NCI-H226 (cell line): ENCODE data around the gene NPR1.
A peak's percentile ranks its signal among the peaks of the same experiment; 100 is the strongest.
"Not testable (repeated sequence)": the region's sequence is repeated elsewhere in the genome, so short reads cannot be mapped to it uniquely, and the experiment has no call there.

Experiments
- DNase-seq: peaks from one replicate; pipeline ENCODE4 v3.0.0-alpha.2; 2015

Gene NPR1

DNA sequence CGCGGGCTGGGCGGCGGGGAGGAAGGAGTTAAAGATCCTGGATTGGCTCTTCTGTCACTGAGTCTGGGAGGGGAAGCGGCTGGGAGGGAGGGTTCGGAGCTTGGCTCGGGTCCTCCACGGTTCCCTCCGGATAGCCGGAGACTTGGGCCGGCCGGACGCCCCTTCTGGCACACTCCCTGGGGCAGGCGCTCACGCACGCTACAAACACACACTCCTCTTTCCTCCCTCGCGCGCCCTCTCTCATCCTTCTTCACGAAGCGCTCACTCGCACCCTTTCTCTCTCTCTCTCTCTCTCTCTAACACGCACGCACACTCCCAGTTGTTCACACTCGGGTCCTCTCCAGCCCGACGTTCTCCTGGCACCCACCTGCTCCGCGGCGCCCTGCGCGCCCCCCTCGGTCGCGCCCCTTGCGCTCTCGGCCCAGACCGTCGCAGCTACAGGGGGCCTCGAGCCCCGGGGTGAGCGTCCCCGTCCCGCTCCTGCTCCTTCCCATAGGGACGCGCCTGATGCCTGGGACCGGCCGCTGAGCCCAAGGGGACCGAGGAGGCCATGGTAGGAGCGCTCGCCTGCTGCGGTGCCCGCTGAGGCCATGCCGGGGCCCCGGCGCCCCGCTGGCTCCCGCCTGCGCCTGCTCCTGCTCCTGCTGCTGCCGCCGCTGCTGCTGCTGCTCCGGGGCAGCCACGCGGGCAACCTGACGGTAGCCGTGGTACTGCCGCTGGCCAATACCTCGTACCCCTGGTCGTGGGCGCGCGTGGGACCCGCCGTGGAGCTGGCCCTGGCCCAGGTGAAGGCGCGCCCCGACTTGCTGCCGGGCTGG is at the start of gene NPR1:
TSS of gene NPR1 (plus strand) at position 170 of the 818 bp plus-strand sequence. CDS start at position 591, 421 bp downstream.
- DNase-seq = no peak

DNA sequence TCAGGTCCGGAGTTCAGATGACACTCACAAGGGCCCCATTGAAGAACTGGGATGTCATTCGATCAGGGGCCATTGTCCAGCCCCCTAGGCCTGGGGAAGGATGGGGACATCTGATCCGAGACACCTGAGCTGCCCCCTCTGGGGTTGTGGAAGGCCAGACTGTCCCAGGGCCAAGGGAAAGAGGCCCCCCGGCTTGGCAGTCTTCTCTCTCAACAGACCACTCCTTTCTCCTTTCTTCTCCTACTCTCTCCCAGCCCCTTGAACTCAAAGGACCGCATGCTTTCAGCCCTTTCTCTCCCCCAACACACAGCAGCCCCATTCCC is 49.2 kb upstream of the NPR1 start:
- no peak for DNase-seq

DNA sequence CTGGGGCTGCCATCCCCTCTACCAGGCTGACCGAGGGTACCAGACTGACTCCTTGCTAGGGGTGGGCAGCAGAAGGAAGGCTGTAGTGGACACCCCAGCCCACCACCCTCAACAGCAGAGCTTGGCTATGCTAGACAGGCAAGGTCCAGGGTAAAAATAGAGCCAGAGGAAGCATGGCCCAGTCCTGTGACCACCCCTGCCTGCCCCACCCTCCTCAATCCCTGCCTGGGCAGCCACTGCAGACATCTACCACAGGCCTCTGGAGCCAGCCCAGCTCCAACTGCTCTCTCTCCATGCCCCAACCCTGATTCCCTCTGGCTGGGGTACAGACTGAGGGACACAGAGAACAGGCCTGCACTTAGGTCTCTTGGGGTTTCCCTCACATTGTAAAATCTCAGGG is 48.5 kb upstream of the NPR1 start:
- no peak for DNase-seq

DNA sequence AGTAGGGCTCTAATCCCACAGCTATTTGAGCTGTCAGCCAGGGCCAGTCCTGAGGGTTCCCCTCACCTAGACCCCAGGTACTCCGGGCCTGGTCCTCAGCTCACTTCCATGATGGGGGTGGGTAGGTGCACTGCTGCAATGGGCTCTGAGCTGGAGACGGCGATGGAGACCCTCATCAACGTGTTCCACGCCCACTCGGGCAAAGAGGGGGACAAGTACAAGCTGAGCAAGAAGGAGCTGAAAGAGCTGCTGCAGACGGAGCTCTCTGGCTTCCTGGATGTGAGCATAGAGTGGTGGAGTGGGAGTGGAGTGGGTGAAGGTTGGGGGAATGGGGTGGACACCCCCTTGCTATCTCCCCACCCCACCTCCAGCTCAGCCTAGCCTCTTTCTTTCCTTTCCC is 48.1 kb upstream of the NPR1 start:
- DNase-seq = no peak

DNA sequence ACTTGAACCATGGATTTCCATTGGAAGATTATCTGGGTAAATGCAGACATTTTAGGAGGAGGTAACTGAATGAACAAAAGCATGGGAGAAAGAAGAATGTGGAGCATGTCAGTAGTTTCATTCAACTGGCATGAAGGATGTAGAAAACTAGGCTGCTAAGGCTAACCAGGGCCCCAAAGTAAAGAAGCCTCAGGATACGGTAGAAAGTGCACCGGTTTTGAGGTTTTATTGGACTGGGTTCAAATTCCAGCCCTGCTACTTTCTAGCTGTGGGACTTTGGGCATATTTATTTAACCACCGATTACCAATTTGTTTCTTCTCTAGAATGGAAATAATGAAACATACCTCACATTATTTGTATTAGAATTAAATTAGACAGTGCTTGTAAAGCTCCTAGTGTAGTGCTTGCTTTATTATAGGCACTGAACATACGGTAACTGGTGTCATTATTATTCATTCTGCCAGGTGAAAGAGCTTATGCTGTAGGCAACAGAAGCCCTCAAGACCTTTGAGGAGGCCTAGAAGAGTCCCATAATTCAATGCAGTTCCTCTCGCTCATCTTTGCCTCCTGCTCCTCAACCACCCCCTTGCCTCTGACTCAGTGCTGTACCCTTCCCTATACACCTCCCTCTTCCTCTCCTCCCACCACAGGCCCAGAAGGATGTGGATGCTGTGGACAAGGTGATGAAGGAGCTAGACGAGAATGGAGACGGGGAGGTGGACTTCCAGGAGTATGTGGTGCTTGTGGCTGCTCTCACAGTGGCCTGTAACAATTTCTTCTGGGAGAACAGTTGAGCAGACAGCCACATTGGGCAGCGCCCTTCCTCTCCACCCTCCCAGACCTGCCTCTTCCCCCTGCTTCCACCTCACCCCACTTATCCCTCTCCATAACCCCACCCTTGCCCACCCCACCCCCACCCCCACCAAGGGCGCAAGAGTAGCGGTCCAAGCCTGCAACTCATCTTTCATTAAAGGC is 47.2 kb upstream of the NPR1 start:
- DNase-seq = no peak

DNA sequence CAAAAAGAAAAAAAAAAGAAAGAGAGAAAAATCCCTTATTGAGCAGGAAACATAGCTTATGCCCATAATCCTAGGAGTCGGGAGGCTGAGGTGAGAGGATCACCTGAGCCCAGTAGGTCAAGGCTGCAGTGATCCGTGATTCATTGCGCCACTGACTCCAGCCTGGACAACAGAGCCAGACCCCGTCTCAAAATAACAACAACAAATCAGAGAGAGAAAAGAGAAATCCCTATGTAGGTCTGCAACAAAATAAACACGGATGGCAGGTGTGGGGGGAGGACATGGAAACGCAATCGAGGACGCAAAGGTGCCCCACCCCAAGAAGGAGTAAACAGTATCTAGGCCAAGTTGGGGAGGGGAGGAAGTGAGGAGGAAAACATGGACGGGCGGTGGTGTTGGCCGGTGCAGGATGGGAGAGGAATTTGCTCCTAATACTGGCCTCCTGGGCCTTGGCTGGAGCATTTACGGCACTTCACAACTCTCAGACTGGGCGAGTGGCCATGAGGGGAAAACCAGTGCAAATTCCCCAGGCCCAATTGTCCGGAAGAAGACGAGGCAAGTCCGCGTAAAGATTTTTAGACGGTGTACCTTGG is 45.2 kb upstream of the NPR1 start:
- DNase-seq = no peak

DNA sequence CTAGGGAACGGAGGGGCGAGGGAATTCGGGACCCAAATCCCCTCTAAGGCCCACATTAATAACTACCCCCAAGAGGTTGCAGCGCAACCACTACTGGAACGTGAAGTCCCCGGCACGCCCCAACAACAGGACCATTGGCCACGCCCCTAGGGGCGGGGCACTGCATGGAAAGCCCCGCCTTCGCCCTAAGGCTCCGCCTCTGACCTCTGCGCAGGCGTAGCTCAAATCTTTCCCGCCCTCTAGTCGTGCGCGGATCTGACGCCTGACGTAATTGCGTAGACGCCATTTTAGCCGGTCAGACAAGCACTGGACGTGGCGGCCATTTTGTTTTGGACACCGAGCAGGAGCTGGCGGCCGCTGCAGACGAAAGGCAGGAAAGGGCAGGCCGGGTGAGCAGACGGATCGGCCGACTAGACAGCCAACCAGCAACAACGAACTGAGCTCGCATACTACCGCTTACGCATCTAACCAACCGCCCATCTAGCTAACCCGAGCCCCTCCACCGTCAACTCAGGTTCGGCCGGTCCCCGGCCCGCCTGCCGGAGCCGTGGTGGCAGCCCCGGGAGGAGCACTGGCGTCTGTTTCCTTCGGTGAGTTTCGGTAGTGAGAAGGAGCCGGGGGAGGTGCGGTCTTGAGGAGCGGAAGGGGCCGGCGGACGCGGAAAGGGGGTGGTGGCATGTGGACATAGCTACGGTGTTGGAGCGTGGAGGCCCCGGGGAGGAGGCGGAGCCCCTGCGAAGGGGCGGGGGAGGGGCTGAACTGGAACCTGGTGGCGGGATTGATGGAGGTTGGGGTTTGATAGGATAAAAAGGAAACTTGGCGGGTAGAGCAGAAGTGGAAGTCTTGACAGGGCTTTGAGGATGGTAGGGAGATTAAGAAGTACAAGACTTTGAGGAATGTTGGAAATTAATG is 44.5 kb upstream of the NPR1 start, which contains the start of gene CHTOP:
TSS of gene CHTOP (plus strand) at position 313 of the 912 bp plus-strand sequence. CDS start 2,523 bp downstream, outside the sequence.
- peak; percentile 92 for DNase-seq

DNA sequence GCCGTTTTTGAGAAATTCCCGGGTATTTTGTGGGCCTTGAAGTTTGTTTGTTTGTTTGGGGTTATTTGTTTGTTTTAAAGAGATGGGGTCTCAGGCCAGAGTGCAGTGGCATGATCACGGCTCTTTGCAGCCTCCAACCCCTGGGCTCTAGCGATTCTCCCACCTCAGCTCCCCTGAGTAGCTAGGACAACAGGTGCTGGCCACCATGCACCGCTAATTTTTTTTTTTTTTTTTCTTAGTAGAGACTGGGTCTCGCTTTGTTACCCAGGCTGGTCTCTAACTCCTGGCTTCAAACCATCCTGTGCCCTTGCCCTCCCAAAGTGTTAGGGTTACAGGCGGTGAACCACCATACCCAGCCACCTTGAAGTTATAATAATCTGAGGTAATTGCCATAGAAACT is 42.6 kb upstream of the NPR1 start:
- no peak for DNase-seq

DNA sequence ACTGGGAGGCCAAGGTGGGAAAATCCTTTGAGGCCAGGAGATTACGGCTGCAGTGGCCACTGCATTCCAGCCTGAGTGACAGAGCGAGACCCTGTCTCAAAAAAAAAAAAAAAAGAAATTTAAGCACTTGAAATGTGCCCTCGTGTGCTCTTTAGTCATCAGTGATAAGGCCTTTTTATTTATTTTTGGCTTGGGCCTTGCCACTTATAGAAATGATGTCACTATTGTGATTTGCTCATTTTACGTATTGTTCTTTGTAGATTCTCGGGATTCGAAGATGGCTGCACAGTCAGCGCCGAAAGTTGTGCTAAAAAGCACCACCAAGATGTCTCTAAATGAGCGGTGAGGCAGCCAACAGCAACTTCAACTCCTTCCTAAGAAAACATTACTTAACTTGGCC is 42.2 kb upstream of the NPR1 start:
- DNase-seq = no peak

DNA sequence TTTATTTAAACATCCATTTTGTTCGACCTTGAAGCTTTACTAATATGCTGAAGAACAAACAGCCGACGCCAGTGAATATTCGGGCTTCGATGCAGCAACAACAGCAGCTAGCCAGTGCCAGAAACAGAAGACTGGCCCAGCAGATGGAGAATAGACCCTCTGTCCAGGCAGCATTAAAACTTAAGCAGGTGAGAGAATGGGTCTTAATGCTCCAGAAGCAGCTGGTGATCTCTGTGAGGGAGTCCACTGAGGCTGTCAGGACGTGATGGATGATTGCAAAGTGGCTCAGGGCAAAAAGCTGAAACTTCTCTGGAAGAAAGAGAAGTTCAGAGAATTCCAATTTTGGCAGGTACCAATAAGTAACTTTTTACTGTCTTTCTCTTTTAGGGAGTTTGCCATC is 40.2 kb upstream of the NPR1 start:
- no peak for DNase-seq

DNA sequence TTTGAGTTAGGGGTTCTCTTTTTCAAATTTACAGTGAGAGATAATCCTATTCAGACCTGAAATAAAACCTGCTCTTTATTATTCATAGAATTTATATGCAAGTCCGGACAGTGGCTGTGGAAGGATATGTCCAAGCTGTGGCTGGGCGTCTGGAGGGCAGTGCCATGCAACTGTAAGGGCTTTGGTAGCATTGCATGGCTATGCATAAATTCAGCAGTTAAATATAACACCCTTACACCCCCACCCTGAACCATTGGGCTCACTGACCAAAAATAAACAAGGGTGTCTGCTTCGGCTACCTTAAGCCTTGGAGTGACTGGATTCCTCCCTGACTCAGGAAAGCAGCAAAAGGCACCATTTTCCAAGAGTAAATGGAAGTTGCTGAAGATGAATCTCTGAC is 39.2 kb upstream of the NPR1 start:
- no peak for DNase-seq

DNA sequence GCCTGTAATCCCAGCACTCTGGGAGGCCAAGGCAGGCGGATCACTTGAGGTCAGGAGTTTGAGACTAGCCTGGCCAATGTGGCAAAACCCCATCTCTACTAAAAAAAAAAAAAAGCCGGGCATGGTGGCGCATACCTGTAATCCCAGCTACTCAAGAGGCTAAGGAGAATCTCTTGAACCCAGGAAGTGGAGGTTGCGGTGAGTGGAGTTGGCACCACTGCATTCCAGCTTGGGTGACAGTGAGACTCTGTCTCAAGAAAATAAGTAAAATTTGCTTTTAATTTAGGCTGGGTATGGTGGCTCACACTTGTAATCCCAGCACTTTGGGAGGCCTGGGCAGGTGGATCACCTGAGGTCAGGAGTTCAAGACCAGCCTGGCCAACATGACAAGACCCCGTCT is 38.3 kb upstream of the NPR1 start:
- not testable (repeated sequence) for DNase-seq

DNA sequence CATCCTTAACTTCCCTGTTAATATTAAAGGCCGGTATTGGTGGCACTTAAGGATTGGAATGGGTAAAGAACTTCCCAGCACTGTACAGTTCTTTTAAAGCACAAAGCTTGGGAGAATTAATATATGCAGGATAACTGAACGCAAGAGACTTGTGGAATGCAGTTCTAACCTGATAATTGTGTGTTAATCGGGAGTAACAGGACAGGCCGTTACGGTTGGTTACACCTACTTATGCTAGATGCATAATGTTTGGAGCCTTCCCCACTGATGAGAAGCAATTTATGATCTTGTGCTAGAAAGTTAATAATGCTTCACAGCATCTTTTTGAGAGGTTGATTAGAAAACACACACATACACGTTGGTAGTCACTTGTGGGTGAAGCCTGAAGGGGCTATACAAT is 37.6 kb upstream of the NPR1 start:
- no peak for DNase-seq

DNA sequence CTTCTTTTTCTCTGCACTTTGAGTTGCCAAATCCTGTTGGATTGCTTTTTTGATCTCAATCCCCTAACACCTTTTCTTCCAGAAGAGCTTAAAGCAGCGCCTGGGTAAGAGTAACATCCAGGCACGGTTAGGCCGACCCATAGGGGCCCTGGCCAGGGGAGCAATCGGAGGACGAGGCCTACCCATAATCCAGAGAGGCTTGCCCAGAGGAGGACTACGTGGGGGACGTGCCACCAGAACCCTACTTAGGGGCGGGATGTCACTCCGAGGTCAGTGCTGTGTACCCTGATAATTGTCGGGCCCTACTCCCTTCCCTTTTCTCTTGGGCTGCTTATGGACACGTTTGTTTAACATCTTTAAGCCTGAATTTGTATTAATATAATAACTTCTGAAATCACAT is 36.3 kb upstream of the NPR1 start:
- no peak for DNase-seq

DNA sequence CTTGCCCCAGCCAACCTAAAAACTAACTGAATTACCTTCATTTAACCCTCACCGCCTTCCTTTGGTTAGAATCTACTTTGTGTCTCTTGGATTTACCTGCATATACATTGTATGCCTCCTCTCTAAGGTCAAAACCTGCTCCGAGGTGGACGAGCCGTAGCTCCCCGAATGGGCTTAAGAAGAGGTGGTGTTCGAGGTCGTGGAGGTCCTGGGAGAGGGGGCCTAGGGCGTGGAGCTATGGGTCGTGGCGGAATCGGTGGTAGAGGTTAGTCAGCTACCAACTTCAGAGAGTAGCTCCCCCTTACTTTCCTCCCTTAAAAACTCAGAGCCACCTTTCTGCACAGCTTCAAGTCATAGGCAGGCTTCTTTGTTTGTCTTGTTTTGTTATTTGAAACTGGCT is 35.4 kb upstream of the NPR1 start:
- no peak for DNase-seq

DNA sequence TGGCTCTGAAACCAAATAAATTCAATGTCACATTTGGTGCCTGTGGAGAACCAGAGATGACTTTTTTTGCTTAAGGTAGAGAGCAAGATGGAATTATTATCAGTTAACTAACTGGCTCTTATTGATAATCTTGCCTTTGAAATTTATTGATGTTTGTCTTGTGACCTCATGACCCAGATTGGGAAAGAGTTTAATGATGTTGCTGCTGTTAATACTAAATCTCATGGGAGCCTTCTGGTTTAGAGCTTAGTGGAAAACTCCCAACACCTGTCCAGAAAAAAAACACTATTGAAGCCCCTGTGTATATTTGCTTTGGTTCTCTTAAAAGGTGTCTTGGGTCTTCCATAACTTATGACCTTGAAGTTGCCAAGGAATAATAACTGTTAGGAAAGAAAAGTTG is 34.7 kb upstream of the NPR1 start:
- DNase-seq = no peak

DNA sequence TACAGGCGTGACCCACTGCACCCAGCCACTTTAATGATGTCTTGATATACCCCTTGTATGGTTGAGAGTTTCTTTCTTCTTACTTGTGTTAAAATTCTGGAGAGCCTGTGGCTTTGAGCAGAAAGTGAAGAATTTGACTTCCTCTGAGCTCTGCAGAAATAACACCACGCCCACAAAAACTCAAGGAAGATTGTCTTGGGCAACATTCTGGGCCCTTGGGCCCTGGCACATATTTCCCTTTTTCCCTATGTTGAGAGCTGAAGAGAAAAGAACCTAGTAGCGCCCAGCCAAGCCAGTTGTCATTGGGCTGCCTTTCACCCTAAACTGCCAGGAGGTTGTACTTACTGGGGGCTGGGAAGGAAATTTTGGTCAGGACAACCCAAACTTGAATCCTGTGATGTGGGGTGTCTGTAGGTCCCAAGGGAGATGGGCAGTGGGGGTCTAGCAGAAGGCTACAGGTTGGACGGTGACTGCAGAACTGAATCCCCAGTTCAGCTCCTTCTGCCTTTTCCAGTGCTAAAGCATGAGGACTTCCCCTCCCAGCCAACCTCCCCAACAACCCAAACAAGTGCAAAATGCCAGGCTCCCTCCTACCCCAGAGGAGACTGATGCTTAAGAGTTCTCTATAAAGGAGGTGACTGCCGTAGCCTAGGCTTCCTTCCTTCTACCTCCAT is 31.7 kb upstream of the NPR1 start:
- DNase-seq = no peak

DNA sequence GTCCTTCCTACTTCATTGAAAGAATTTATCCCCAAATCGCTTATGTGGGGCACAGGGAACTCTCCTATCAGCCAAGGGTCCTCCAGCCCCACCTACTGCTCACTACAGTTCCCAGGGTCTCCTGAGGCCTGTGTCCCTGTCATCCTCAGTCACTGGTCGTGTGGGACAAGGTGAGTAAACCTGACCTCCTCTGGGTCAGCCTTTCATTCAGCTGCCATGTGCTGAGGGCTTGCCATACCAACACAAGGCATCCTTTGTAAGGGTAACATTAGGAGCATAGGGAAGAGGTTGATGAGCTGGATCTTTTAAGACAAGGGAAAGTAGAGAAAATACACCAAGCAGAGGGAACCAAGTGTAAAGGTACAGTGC is 31.2 kb upstream of the NPR1 start:
- no peak for DNase-seq

DNA sequence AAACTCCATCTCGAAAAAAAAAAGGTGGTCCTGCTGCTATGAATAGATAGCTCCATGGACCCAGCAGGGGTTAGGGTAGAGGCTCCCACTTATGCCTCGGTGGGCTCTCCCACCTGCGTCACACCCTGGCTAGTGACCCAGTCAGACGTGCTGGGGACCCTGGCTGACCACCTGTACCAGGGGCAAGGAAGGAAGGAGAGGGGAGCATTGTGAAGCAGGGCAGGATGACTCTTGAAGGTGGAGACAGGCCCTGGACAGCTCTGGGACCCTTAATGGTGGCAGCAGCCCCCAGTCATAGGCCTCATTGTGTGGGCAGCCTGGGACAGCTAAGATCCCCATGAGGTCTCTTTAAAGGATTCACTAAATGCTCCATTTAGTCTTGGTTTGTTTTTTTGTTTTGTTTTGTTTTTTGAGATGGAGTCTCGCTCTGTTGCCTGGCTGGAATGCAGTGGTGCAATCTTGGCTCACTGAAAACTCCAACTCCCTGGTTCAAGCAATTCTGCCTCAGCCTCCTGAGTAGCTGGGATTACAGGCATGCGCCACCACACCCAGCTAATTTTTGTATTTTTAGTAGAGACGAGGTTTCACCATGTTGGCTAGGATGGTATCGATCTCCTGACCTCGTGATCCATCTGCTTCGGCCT is 30.4 kb upstream of the NPR1 start:
- DNase-seq = no peak

DNA sequence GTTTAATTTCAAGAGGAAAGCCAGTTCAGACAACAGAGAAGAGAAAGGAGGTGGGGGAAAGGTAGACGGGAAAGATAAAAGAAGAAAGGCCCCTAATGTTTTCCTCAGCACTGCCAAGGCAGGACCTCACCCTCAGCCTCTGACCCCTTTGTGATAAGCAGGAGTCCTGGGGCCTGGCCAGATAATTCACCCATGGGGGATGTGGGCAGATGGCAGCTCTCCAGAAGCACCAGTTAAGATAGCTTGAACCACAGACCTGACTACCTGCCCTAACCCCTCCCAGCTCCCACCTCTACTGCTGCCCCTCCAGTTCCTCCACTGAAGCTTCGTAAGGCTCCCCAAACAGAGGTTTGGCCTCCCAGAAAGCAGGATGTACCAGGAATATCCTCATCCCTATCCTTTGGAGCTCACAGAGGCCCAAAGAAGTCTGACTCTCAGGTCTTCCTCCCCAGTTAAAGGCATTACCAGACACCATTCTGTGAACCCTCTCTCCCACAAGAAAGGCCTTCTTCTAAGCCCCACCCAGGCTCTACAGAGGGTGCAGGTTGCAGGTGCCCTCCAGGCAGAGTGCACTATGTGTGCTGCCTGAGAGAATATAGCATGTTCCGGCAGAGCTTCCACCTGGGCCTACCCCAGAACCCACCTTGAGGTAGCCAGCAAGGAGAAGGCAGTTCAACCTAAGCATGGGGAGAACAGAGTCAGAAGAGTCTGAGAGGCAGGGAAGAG is 29.2 kb upstream of the NPR1 start:
- no peak for DNase-seq

DNA sequence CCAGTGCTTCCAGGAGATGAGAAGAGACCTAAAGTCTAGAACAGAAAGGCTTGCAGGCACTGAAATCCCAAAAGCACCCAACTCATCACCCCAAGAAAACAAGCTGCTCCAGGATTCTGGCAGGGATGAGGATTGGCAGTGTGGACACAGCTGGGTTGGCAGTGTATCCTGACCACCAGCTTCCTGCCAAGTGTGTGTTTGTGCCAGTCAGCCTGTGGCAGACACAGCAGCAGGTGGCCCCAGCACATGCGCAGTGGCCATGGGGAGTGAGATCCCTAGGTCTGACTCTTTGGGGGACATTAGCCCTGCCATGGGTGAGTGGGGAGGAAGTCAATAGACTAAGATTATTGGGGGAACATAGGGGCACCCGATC is 28.6 kb upstream of the NPR1 start:
- no peak for DNase-seq
